NOMO-1 treated with DMSO at 0.1 percent for 48 hours (cell line): ENCODE measurements around the gene ULK1.
"Not testable (repeated sequence)": the region's sequence is repeated elsewhere in the genome, so short reads cannot be mapped to it uniquely, and the experiment has no call there.

ENCODE experiments used
- DNase-seq: peaks from one replicate; lab custom pipeline; 2025; ENCODE audit not compliant: unreplicated experiment; lab: John Stamatoyannopoulos, UW

Gene ULK1

DNA sequence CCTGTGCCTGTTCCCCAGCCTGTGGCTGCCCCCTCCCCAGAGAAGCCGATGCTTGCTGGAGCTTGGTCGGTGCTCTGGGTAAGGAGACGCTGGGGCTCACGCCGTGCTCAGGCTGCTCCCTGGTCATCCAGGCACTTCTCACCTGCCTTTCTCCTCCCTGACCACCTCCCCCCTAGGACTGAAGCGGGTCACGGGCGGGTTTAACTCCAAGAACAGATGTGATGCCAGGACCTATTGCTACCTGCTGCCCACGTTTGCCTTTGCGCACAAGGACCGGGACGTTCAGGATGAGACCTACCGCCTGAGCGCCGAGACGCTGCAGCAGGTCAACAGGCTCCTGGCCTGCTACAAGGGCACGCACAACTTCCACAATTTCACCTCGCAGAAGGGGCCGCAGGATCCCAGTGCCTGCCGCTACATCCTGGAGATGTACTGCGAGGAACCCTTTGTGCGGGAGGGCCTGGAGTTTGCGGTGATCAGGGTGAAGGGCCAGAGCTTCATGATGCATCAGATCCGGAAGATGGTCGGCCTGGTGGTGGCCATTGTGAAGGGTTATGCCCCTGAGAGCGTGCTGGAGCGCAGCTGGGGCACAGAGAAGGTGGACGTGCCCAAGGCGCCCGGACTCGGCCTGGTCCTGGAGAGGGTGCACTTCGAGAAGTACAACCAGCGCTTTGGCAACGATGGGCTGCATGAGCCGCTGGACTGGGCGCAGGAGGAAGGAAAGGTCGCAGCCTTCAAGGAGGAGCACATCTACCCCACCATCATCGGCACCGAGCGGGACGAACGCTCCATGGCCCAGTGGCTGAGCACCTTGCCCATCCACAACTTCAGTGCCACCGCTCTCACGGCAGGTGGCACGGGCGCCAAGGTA, 46.9 kb downstream of the ULK1 start:
- DNase-seq = no peak

DNA sequence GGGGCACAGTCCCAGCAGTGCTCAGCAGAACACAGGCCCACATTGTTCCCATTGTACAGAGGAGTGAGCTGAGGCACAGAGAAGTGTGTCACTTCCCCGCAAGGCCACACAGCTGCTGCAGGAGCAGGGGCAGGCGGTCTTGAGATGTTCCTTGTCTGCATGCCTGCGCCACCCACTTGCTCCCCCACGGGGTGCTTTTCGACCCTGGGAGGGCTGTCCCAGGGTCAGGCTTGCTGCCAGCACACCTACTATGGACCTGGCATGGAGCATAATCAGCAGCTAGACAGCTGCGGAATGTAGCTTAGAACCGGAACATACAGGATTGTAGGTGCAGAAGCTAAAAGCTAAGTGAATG, 47.5 kb downstream of the ULK1 start:
- DNase-seq = no peak

DNA sequence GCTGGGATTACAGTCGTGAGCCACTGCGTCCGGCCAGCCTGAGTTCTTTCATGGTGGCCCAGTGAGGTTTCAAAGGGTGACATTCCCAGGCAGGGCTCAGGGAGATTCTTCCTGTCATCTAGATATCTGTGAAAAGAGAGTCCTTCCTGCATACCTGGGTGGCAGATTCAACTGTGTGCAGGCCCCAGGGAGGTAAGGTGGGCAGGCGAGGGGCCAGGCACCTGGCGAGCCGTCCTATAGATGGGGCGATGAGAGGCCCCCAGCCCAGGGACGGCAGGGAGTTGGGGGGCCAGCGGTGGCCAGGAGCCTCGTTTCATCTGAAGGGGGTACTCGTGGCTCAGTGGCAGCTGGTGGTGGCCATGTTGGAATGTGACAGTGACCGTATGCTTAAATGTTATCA, 48.2 kb downstream of the ULK1 start:
- no peak for DNase-seq

DNA sequence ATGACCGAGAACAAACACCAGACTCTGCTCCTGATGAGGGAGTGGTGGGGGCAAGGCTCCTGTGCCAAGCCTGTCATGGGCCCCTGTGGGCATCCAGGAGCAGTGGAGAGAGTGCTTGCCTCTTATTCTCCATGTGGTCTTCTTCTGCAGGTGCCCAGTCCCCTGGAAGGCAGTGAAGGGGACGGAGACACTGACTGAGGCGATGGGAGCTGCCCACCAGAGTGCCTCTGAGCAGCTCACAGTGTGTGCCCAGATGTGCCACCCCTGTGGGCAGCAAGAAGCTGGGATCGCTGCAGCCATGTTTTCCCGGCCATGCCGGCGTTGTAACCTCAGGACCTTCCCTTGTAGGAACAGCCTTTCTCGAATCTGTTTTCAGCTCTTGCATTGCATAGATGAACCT, 49.0 kb downstream of the ULK1 start:
- DNase-seq = no peak

DNA sequence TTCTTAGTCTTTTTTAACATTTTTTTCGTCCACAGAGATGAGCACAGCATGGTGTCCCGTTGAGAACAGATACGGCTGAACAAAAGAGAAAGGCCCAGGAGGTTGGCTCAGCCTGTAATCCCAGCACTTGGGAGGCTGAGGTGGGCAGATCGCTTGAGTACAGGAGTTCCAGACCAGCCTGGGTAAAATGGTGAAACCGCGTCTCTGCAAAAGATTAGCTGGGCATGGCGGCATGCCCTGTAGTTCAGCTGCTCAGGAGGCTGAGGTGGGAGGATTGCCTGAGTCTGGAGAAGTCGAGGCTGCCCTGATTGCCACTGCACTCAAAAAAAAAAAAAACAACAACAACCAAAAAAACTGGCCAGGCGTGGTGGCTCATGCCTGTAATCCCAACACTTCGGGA, 49.5 kb downstream of the ULK1 start:
- DNase-seq = no peak

DNA sequence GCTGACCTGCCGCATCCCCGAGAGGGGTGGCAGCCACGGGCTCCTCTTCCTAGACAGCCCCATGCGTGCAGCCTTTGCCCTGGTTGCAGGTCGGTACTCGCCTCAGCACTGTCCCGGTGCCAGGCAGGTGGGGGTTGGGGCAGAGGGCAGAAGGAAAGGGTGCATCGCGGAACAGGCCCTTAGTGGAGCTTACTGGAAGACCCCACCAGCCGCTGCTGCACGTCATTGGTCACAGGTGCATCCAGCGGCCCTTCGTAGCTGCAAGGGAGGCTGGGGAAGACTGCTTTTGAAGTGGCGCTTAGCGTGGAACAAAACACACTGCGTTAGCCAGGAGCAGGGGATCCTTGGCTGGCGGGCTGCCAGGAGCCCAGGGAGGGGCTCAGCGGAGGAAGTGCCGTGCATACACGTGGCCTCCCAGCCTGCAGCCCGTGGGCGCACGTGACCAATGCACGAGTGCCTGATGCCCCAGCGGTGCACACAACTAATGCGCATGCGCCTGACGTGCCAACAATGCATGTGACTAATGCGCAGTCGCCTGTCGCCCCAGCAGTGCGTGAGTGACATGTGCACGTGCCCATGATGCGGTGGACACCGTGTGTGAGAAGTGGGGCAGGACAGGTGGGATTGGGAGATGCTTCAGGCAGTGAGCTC, 50.3 kb downstream of the ULK1 start:
- DNase-seq = no peak

DNA sequence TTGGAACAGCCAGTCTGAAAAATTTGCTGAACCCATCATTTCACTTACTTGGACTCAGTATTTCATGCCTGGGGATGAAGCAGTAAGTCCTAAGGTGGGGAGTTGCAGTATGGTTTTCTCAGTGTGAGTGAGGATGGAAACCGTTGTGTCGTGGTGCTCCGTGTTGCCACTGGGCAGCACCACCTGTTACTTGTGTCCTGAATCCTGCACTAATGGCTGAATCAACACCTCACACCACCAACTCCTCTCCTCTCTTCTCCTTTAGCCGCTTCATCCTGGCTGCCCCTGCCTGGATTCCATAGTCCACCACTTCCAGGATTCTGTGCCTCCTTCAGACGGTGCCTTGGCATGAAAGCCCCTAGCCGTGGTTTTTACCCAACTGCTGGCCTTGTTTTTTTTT, 52.3 kb downstream of the ULK1 start:
- DNase-seq = no peak

DNA sequence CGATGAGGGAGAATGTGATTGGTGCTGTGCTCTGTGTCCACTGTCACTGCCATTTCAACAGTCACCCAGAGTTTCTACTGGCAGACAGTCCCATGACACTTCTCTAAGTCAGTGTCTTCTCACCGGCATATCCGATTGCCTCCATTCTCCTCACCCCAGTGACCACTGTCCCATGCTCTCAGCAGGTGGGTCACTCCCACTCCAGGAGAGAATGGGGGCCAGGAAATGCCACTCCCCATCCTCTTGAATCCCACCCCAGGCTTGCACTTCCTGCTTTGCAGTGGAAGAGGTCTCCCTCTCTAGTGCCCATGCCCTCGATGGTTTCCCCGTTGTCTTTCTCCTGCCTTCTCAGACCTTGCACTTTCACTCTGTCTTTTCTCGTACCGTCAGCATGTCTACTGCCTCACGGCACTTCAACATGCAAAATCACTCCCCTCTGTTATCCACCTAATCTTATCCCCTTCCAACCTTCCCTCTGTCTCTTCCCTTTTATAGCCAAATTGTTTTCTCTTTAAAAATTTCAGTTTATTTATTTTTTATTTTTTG, 53.1 kb downstream of the ULK1 start:
- no peak for DNase-seq

DNA sequence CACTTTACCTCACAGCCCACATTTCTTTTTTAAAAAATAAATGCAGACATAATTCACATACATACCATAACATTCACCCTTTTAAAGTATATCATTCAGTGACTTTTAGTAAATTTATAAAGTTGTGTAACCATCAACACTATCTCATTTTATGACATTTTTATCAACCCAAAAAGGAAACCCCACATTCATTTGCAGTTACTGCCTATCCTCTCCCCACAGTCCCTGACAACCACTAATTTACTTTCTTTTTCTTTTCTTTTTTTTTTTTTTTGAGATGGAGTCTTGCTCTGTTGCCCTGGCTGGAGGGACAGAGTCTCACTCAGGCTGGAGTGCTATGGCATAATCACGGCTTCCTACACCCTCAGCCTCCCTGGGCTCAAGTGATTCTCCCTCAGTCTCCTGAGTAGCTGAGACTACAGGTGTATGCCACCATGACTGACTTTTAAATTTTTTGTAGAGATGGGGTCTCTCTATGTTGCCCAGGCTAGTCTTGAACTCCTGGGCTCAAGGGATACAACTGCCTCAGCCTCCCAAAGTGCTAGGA, 53.8 kb downstream of the ULK1 start:
- DNase-seq = no peak

DNA sequence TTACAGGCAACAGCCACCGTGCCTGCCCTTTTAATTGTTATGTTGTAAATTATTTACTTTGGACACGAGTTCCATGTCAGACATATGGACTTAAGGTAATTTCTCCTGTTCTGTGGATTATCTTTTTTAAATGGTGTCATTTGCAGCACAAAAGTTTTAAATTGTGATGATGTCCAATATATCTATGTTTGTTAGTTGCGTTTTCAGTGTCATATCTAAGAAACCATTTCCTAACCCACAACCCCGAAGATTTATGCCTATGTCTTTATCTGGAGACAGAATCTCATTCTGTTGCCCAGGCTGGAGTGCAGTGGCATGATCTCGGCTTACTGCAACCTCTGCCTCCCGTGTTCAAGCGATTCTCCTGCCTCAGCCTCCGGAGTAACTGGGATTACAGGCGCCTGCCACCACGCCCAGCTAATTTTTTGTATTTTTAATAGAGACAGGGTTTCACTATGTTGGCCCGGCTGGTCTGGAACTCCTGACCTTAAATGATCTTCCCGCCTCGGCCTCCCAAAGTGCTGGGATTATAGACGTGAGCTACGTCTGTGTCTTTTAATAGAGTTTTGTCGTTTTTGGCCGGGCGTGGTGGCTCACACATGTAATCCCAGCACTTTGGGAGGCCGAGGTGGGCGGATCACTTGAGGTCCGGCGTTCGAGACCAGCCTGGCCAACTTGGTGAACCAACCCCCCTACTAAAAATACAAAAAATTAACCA, 54.5 kb downstream of the ULK1 start:
- not testable (repeated sequence) for DNase-seq

DNA sequence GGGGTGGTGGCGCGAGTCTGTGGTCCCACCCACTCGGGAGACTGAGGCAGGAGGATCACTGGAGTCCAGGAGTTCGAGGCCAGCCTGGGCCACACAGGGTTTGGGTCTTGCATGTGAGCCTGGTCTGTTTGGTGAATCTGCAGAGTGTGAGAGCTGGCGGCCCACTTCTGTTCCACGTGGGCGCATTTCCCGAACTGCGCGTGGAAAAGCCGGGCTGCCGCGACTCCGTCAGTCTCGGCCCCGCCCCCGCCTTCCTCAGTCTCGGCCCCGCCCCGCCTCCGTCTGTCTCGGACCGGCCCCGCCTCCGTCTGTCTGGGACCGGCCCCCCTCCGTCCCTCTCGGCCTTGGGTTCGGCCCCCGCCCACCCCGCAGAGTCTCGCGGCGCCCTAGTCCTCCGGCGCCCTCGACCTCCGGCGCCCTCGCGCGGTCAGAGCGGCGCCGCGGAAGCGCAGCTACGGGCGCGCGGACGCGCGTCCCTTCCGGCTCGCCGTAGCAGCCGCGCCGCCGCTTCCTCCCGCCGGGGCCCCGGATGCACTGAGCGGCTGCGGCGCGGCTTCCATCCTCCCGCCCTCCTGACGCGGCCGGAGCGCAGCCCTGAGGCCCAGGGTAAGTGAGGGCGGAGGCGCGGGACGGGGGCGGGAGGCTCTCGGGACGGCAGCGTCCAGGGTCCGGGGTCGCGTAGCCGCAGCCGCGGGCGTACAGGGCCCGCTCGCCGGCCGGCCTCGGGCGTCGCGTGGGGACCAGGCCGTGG, 55.2 kb downstream of the ULK1 start, which contains the start of gene EP400:
TSS of gene EP400 (plus strand) at position 512 of the 751 bp plus-strand sequence. CDS start 10,678 bp downstream, outside the sequence.
- DNase-seq = peak; percentile 88

DNA sequence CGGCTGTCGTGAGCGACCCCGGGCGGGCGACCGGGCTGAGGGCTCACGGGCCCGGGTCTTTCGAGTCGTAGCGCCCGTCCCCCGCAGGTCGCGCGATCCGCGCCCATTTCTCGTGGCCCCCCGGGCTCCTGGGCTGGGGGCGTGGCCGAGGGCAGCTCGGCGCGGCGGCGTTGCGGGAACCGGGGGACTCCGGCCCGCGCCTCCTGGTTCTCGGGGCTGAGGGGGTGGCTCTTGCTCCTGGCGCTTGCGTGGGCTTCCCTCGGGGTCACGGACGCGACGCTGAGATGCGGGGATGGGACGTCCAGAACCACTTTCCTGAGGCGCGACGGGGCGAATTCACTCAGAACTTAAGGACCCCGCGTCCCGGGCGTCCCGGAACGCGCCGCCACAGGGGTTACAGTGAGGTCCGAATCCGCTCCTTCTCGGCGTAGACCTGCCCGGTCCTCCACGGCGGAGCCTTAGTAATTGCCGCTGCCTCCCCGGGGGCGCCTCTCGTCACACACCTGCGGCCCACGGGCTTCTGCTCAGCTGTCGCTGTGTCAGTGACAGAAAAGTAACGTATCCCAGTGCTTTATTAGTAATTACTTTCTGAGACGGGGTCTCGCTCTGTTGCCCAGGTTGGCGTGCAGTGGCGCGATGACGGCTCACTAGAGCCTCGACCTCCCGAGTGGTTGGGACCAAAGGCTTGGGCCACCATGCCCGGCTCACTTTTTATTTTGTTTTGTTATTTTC, 55.9 kb downstream of the ULK1 start:
- DNase-seq = no peak

DNA sequence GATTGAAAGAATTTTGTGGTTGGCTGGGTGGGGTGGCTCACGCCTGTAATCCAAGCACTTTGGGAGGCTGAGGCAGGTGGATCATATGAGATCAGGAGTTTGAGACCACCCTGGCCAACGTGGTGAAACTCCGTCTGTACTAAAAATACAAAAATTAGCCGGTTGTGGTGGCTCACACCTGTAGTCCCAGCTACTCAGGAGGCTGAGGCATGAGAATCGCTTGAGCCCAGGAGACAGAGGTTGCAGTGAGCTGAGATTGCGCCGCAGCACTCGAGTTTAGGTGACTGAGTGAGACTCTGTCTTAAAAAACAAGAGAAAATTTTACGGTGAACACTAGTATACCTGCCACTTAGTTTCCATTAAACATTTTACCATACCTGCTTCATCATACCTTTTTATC, 59.4 kb downstream of the ULK1 start:
- DNase-seq = not testable (repeated sequence)

DNA sequence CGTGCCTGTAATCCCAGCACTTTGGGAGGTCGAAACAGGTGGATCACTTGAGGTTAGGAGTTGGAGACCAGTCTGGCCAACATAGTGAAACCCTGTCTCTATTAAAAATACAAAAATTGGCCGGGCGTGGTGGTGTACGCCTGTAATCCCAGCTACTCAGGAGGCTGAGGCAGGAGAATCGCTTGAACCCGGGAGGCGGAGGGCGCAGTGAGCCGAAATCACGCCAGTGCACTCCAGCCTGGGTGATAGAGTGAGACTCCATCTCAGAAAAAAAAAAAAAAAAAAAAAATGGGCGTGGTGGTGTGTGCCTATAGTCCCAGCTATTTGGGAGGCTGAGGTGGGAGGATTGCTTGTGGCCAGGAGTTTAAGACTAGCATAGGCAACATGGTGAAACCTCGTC, 60.0 kb downstream of the ULK1 start:
- not testable (repeated sequence) for DNase-seq

DNA sequence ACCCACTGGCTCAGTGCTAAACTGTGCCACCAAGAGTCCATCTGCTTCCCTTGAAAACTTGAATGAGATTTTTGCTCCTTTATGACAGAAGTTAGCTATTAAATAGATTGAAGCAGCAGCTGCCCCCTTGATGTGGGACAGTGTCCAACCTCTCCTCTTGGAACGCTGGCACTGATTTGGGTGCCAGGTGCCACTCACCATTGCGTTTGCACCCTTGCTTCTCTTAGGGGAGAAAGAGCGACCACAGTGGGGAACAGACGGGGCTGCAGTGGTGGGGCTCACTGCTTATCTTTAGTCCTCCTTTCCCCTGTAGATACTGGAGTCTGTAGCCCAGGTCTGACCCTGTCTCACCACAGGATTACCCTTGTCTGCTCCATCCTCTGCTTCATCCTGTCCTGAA, 64.7 kb downstream of the ULK1 start:
- no peak for DNase-seq

DNA sequence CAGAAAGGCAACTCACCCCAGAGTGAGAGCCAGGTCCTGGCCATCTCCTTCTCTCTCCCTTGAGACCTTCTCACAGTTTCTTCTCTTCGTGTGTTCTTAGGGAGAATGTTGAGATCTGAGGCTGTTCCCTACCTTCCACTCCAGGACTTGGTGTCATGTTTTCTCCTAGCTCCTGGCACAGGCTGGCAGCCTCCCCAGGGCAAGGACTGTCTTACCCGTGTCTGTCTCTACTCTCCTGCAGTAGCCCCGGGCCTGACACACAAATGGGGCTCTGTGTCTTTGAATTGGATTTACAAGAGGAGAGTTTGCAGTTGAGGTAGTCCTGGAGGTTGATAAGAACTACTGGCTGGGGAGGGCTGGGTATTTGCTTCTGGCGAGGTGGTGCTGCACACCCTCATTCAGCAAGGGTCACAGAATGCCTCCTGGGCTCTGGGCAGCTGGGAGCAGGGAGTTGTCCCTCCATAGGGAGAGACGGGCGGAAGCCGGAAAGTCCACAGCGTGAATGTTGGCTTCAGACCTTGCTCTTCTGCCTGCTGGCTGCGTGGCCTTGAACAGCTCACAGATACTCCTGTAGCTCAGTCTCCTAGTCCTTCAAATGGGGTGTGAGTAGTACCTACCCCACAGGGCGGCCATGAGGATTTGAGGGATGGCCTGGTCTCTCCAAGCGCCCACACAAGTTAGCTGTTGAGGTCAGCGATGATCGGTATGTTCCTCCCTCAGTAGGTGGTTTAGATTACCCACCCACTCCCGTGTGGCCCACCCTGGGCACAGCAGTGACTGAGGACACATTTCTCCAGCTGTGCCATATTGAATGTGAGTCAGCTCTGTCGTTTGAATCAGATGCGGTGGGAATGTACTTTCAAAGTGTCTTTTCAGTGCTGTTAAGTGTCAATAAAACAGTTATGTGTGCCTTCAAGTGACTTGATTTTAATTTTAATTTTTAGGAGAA, 65.5 kb downstream of the ULK1 start:
- DNase-seq = no peak

DNA sequence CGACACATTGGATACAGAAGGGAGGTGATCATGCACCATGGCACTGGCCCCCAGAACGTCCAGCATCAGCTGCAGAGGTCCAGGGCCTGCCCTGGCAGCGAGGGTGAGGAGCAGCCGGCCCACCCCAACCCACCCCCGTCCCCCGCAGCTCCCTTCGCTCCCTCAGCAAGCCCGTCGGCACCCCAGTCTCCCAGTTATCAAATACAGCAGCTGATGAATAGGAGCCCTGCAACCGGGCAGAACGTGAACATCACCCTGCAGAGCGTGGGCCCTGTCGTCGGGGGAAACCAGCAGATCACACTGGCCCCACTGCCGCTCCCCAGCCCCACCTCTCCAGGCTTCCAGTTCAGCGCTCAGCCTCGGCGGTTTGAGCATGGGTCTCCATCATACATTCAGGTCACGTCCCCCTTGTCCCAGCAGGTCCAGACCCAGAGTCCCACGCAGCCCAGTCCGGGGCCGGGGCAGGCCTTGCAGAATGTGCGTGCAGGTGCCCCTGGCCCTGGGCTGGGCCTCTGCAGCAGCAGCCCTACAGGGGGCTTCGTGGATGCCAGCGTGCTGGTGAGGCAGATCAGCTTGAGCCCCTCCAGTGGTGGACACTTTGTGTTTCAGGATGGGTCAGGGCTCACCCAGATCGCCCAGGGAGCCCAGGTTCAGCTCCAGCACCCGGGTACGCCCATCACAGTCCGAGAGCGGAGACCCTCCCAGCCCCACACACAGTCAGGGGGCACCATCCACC, 66.3 kb downstream of the ULK1 start:
- not testable (repeated sequence) for DNase-seq

DNA sequence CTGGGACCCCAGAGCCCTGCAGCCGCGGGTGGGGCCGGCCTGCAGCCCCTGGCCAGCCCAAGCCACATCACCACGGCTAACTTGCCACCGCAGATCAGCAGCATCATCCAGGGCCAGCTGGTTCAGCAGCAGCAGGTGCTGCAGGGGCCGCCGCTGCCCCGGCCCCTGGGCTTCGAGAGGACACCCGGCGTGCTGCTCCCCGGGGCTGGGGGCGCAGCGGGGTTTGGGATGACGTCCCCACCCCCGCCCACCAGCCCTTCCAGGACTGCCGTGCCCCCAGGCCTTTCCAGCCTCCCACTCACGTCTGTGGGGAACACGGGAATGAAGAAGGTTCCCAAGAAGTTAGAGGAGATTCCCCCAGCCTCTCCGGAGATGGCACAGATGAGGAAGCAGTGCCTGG, 66.9 kb downstream of the ULK1 start:
- not testable (repeated sequence) for DNase-seq
